ENCODE results near the gene ANP32E.
"Not testable (repeated sequence)": the region's sequence is repeated elsewhere in the genome, so short reads cannot be mapped to it uniquely, and the experiment has no call there.

ANP32E gene

DNA sequence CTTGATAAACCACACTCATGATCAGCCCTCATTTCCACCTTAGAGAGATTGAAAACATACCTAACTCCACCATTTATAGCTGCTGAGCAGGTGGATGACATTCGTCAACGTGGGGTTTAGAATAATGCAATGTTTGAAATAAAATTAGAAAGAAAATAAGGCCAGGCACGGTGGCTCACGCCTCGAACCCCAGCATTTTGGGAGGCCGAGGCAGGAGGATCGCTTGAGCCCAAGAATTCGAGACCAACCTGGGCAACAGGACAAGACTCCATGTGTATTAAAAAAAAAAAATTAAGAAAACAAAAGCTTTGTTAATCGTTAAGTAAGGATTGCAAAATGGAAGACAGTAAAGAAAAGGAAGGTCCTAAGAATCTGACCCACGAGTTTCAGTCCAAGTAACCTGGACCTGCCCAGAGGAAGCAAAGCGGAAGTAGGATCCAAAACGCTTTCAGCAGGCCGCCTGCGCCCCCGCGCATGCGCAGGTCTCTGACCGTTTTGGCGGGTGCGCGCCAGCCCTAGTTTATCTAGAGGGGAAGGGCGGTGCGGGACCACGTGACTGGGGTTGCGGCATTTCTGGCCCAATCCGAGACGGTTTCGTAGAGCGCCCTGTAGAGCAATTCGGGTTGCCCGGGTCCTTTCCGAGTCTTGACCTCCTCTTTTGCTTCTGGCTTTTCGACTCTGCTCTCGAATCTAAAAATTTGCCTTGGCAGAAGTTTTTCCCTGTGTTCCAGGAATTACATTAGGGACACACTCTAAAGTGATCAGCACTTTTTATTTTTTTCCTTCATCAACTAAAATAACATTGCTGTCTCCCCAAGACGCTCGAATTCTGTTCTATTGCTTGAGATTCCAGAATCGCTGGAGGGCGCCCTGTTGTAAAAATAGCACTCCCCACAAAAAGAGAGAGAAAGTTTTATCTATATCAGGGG, 22.5 kb downstream of the ANP32E start:
- TF ChIP-seq, protein P1, sequence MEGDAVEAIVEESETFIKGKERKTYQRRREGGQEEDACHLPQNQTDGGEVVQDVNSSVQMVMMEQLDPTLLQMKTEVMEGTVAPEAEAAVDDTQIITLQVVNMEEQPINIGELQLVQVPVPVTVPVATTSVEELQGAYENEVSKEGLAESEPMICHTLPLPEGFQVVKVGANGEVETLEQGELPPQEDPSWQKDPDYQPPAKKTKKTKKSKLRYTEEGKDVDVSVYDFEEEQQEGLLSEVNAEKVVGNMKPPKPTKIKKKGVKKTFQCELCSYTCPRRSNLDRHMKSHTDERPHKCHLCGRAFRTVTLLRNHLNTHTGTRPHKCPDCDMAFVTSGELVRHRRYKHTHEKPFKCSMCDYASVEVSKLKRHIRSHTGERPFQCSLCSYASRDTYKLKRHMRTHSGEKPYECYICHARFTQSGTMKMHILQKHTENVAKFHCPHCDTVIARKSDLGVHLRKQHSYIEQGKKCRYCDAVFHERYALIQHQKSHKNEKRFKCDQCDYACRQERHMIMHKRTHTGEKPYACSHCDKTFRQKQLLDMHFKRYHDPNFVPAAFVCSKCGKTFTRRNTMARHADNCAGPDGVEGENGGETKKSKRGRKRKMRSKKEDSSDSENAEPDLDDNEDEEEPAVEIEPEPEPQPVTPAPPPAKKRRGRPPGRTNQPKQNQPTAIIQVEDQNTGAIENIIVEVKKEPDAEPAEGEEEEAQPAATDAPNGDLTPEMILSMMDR (IDR thresholded peaks at IDR 0.05; ENCODE audit: control insufficient read depth, insufficient read depth, low read depth, low read length, missing control alignments): peak; percentile 24
- H3K4me3 ChIP-seq (ENCODE audit: control insufficient read depth, low read depth, low read length): peak overlapping the region; percentile 34
- DNase-seq (ENCODE audit: low read depth): peak; percentile 52

DNA sequence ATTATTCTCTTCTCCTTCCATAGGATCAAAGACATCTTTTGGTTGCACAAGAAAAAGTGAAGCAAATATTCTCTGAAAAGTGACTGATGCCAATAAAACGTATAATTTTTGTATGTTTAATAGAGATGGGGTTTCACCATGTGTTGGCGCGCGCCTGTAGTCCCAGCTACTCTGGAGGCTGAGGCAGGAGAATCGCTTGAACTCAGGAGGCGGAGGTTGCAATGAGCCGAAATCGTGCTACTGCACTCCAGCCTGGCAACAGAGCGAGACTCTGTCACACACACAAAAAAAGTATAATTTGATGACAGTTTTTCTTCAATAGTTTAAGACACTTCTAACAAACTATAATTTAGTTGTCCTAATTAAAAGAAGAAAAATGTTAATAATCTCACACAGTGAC, 23.8 kb downstream of the ANP32E start:
- TF ChIP-seq, protein P1 (IDR thresholded peaks at IDR 0.05; ENCODE audit: control insufficient read depth, insufficient read depth, low read depth, low read length, missing control alignments): no peak
- H3K4me3 ChIP-seq (ENCODE audit: control insufficient read depth, low read depth, low read length): no peak overlapping the region
- DNase-seq (ENCODE audit: low read depth): no peak

DNA sequence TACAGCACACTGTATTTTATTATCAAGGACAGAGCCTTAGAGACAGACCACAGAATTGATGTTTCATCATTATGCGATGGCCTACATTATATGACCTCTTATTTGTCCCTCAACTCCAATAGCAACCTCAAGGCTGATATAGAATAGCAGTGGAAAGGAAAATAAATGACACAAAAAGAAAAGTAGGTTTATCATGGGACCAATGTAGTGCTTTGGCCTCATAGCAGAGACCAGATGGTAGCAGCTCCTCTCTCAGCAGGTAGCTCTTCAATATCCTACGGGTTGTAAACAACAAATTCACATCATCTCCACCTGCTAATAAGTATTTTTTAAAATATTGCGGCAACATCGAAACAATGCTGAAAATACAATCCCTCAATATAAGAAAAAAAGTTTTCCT, 25.2 kb downstream of the ANP32E start:
- TF ChIP-seq, protein P1 (IDR thresholded peaks at IDR 0.05; ENCODE audit: control insufficient read depth, insufficient read depth, low read depth, low read length, missing control alignments): no peak
- no peak overlapping the region for H3K4me3 ChIP-seq (ENCODE audit: control insufficient read depth, low read depth, low read length)
- no peak for DNase-seq (ENCODE audit: low read depth)

DNA sequence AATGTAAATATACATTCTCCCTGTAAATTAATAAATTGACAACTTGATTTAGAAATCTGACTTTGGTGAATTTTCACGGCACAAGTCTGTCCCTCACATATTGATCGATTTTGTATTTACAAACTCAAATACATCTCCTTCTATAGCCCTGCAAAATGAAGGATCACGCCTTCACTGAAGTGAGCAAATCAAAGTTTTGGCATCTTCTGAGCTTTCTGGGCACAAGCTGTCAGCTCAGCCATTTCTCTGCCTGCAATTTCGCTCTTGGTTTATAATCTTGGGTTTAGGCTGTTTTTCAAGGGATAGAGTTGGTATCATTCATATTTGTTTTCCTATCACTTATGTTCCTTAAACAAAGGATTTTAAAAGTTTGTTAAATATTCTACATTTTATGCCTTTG, 25.8 kb downstream of the ANP32E start:
- TF ChIP-seq, protein P1 (IDR thresholded peaks at IDR 0.05; ENCODE audit: control insufficient read depth, insufficient read depth, low read depth, low read length, missing control alignments): no peak
- H3K4me3 ChIP-seq (ENCODE audit: control insufficient read depth, low read depth, low read length): no peak overlapping the region
- DNase-seq (ENCODE audit: low read depth): no peak

DNA sequence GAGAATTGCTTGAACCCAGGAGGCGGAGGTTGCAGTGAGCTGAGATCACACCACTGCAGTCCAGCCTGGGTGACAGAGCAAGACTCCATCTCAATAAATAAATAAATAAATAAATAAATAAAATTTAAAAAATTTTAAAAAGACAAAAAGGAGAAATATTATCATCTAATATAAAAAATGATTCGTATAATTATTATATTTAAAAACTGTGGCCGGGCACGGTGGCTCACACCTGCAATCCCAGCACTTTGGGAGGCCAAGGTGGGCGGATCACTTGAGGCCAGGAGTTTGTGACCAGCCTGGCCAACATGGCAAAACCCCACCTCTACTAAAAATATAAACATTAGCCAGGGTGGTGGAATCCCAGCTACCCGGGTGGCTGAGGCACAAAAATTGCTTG, 27.5 kb downstream of the ANP32E start:
- H3K4me3 ChIP-seq (ENCODE audit: control insufficient read depth, low read depth, low read length); DNase-seq (ENCODE audit: low read depth): not testable (repeated sequence)

DNA sequence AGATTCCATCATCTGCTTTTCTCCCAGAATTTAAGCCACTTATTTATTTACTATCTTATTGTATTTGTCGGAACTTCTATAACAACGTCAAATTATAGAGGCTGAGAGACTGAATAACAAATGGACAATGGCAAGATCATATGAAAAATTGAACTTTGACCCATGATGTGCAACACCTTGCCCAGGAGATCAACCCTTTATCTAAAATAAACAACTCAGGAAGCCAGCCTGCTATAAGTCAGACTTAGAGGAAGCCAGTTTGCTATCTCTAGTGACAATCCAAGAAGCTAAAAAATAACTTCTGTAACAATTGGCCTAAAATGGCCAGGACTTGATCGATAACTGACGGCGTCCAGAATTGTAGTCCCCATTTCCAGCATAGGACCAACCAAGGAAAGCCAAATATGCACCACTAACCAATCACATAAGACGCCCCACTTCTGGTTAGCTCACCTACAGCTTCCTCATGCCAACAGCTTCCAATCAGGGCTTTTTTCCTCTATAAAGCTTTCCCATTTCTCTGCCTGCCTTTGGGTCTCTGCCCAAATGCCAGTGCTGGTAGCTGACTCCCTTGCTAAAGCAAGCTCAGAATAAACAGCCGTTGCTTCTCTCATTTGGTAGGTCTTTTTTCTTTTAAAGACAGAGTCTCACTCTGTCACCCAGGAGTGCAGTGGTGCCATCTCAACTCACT, 28.5 kb downstream of the ANP32E start:
- no peak overlapping the region for H3K4me3 ChIP-seq (ENCODE audit: control insufficient read depth, low read depth, low read length)
- DNase-seq (ENCODE audit: low read depth): no peak
- TF ChIP-seq, protein P1 (IDR thresholded peaks at IDR 0.05; ENCODE audit: control insufficient read depth, insufficient read depth, low read depth, low read length, missing control alignments): no peak

DNA sequence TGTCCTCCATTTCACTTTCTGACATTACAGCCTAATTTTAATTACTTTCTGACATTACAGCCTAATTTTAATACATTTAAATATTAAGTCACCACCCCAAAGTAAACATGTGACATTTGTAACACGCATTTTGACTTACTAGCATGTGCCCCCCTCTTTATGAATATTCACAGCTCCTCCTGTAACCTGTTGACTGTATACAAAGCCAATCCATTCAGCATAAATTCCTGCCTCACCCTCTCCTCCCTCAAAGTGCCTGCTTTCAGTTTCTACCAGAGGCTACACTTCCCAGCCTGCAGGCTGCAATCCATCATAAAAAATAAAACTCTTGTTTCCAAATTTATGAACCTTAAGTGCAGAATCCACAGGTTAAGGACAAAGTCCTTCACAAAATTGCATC, 39.5 kb downstream of the ANP32E start:
- TF ChIP-seq, protein P1 (IDR thresholded peaks at IDR 0.05; ENCODE audit: control insufficient read depth, insufficient read depth, low read depth, low read length, missing control alignments): no peak
- DNase-seq (ENCODE audit: low read depth): no peak

More for the DNA sequence above, 39.5 kb downstream of the ANP32E start:
- H3K4me3 ChIP-seq (ENCODE audit: control insufficient read depth, low read depth, low read length): no peak overlapping the region

All from AG09309 (cell line).